Osteocyte (in vitro differentiated cells): ENCODE results near the gene B4GALNT2. TPM values are rescaled to one million over a fixed set of nuclear protein-coding genes. Genes with fewer than 3 reads are reported as not detected.
"Not testable (repeated sequence)": the region's sequence is repeated elsewhere in the genome, so short reads cannot be mapped to it uniquely, and the experiment has no call there.

ENCODE experiments used
- DNase-seq: peaks from one replicate; pipeline ENCODE4 v3.0.0; 2021; ENCODE audit warnings: mixed read lengths; ENCODE audit not compliant: unreplicated experiment; ENCODE audit errors: extremely low spot score
- H3K27ac Mint-ChIP-seq: one replicate; pipeline ENCODE4 v1.8.0; 2021; ENCODE audit warnings: mild to moderate bottlenecking, mixed read lengths; ENCODE audit not compliant: unreplicated experiment
- H3K27me3 Mint-ChIP-seq: one replicate; pipeline ENCODE4 v1.8.0; 2021; ENCODE audit warnings: mixed read lengths; ENCODE audit not compliant: unreplicated experiment
- H3K36me3 Mint-ChIP-seq: one replicate; pipeline ENCODE4 v1.8.0; 2021; ENCODE audit warnings: mixed read lengths; ENCODE audit not compliant: unreplicated experiment
- H3K4me1 Mint-ChIP-seq: one replicate; pipeline ENCODE4 v1.8.0; 2021; ENCODE audit warnings: mixed read lengths; ENCODE audit not compliant: unreplicated experiment
- H3K4me3 Mint-ChIP-seq: one replicate; pipeline ENCODE4 v1.8.0; 2021; ENCODE audit warnings: mild to moderate bottlenecking, moderate library complexity, mixed read lengths; ENCODE audit not compliant: unreplicated experiment
- H3K9me3 Mint-ChIP-seq: one replicate; pipeline ENCODE4 v1.8.0; 2021; ENCODE audit warnings: mixed read lengths; ENCODE audit not compliant: unreplicated experiment
- CTCF ChIP-seq: fragments of 200-600 bp; sonication (generic); IDR thresholded peaks from 2 replicates; pipeline ENCODE4 v1.5.0; 2021; ENCODE audit warnings: antibody characterized with exemption, mild to moderate bottlenecking, moderate library complexity
- long read RNA-seq: library from polyadenylated mRNA; unstranded; transcript quantifications from one replicate; pipeline ENCODE4 v2.0.0, GENCODE V29; 2021
- total RNA-seq: library from RNA; stranded (reverse); gene quantifications from 2 replicates; pipeline ENCODE4 v1.2.1, GENCODE V29; 2021

The B4GALNT2 gene, protein sequence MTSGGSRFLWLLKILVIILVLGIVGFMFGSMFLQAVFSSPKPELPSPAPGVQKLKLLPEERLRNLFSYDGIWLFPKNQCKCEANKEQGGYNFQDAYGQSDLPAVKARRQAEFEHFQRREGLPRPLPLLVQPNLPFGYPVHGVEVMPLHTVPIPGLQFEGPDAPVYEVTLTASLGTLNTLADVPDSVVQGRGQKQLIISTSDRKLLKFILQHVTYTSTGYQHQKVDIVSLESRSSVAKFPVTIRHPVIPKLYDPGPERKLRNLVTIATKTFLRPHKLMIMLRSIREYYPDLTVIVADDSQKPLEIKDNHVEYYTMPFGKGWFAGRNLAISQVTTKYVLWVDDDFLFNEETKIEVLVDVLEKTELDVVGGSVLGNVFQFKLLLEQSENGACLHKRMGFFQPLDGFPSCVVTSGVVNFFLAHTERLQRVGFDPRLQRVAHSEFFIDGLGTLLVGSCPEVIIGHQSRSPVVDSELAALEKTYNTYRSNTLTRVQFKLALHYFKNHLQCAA
- total RNA-seq: 0.03 TPM in 2 replicates
- long read RNA-seq: 0 reads

- H3K36me3 Mint-ChIP-seq: peaks cover 6% of the 10 kb centered on the region
- no peak for TF ChIP-seq CTCF
- H3K27me3 Mint-ChIP-seq: peaks cover 69% of the 10 kb centered on the region
- peaks cover 20% of the 10 kb centered on the region for H3K9me3 Mint-ChIP-seq
- peak within 1 kb of the TSS; percentile 68 for H3K4me3 Mint-ChIP-seq
- H3K4me1 Mint-ChIP-seq: peaks cover 12% of the 10 kb centered on the region
- no peak within 1 kb of the TSS for H3K27ac Mint-ChIP-seq
- no peak for DNase-seq
These were observed at the start of gene B4GALNT2 for GRCh38 chr17:49132699-49133364. Gene B4GALNT2, plus strand, starts transcription at chr17:49132769. Its CDS starts 24 bp downstream, at chr17:49132793.

DNA sequence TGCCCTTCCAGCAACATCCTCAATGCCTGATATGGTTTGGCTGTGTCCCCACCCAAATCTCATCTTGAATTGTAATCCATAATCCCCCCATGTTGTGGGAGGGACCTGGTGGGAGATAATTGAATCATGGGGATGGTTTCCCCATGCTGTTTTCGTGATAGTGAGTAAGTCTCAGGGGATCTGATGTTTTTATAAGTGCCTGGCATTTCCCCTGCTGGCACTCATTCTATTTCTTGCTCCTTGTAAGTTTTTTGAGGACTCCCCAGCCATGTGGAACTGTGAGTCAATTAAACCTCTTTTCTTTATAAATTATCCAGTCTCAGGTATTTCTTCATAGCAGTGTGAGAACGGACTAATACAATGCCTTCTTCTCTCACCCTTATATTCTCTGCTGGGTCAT lies 47.5 kb upstream of the B4GALNT2 start:
- H3K4me1 Mint-ChIP-seq, H3K27ac Mint-ChIP-seq, DNase-seq, H3K36me3 Mint-ChIP-seq, H3K9me3 Mint-ChIP-seq, H3K4me3 Mint-ChIP-seq: not testable (repeated sequence)
- H3K27me3 Mint-ChIP-seq: peaks cover 39% of the 10 kb centered on the region

DNA sequence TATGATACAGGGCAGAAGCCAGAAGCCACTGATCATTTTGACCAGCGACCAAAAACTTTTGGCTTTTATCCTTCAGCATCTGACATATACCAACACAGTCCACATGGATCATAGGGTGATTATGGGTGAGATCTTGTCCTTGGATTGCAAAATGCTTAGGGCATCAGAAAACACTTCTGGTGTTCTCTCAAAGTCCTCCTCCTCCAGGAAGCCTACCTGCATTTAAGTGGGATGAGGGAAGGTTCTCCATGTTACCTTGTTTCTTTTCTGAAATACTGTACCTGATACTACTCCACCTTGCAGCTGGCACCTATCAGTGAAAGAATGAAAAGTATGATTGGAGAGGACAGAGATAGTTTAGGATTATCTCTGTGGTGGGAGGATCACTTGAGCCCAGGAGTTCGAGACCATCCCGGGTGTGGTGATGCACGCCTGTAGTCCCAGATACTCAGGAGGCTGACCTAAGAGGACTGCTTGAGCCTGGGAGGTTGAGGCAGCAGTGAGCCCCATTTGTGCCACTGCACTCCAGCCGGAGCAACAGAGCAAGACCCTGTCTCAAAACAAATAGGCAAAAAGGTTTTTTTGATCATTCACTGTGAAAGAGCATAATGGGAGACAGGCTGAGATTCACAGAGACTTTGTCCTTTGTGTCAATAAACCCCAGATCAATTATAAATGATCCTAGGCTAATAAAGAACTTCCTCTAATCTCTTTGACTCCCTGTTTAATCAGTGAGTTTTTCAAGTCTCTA lies 46.8 kb upstream of the B4GALNT2 start:
- no peaks in the 10 kb centered on the region for H3K9me3 Mint-ChIP-seq
- H3K36me3 Mint-ChIP-seq: no peaks in the 10 kb centered on the region
- peaks cover 39% of the 10 kb centered on the region for H3K27me3 Mint-ChIP-seq
- no peak for TF ChIP-seq CTCF
- DNase-seq: no peak
- peaks cover 7% of the 10 kb centered on the region for H3K4me1 Mint-ChIP-seq
- H3K4me3 Mint-ChIP-seq: no peak overlapping the region
- H3K27ac Mint-ChIP-seq: no peak overlapping the region

- DNase-seq: no peak
- no peak for TF ChIP-seq CTCF
- H3K36me3 Mint-ChIP-seq: no peaks in the 10 kb centered on the region
- H3K9me3 Mint-ChIP-seq: no peaks in the 10 kb centered on the region
- H3K4me3 Mint-ChIP-seq: no peak overlapping the region
- peaks cover 36% of the 10 kb centered on the region for H3K27me3 Mint-ChIP-seq
- peaks cover 7% of the 10 kb centered on the region for H3K4me1 Mint-ChIP-seq
- H3K27ac Mint-ChIP-seq: no peak overlapping the region
These were observed 46.3 kb upstream of the B4GALNT2 start for GRCh38 chr17:49086316-49086605.

GRCh38 chr17:49086649-49087048 lies 45.9 kb upstream of the B4GALNT2 start:
- no peak for TF ChIP-seq CTCF
- Mint-ChIP-seq H3K27me3 (peaks cover 36% of the 10 kb centered on the region), H3K4me3 (no peak overlapping the region), H3K36me3 (no peaks in the 10 kb centered on the region), H3K4me1 (peaks cover 7% of the 10 kb centered on the region), H3K9me3 (no peaks in the 10 kb centered on the region), H3K27ac (no peak overlapping the region)
- DNase-seq: no peak
